Keratinocyte (primary cell): ENCODE results near the gene SLC4A2.

ENCODE experiments used
- EZH2 ChIP-seq: IDR thresholded peaks from one replicate; pipeline ENCODE4 v1.6.1; 2012; ENCODE audit warnings: inconsistent platforms, mild to moderate bottlenecking, low read length, moderate library complexity
- TF ChIP-seq, protein P1 (sequence below), 3 experiments: IDR thresholded peaks in 1 of 3; conservative IDR thresholded peaks in 1 of 3; optimal IDR thresholded peaks in 1 of 3; 2 replicates in 2 of 3; 3 replicates in 1 of 3; pipeline versions ENCODE3 to v1.5.1; 2011; ENCODE audit warnings: low read length in 3 of 3, mild to moderate bottlenecking in 3 of 3, moderate library complexity in 2 of 3, control low read depth in 1 of 3, inconsistent platforms in 1 of 3; ENCODE audit not compliant: insufficient read depth in 2 of 3; ENCODE audit errors: extremely low read depth in 1 of 3

- no peak for TF ChIP-seq EZH2
- TF ChIP-seq, protein P1, sequence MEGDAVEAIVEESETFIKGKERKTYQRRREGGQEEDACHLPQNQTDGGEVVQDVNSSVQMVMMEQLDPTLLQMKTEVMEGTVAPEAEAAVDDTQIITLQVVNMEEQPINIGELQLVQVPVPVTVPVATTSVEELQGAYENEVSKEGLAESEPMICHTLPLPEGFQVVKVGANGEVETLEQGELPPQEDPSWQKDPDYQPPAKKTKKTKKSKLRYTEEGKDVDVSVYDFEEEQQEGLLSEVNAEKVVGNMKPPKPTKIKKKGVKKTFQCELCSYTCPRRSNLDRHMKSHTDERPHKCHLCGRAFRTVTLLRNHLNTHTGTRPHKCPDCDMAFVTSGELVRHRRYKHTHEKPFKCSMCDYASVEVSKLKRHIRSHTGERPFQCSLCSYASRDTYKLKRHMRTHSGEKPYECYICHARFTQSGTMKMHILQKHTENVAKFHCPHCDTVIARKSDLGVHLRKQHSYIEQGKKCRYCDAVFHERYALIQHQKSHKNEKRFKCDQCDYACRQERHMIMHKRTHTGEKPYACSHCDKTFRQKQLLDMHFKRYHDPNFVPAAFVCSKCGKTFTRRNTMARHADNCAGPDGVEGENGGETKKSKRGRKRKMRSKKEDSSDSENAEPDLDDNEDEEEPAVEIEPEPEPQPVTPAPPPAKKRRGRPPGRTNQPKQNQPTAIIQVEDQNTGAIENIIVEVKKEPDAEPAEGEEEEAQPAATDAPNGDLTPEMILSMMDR (optimal IDR thresholded peaks at IDR 0.05 in 1 of 3, IDR thresholded peaks at IDR 0.05 in 1 of 3, conservative IDR thresholded peaks at IDR 0.05 in 1 of 3; ENCODE audit: extremely low read depth in 1 of 3, insufficient read depth in 2 of 3, low read length in 3 of 3): no peak
Observed at GRCh38 chr7:151045262-151045661, 14.1 kb upstream of the SLC4A2 start.
